Measurements from ENCODE around the gene SLU7. TPM values are rescaled to one million over a fixed set of nuclear protein-coding genes. Genes with fewer than 3 reads are reported as not detected.

SLU7 gene
- total and polyA plus RNA-seq, 9 of the 15 experiments (the other 6 are each of a cell fraction or from before 2014, with no cell fraction given): 42.1 to 65.7 (median 54.8) TPM

- no peak for TF ChIP-seq ZBED1 (IDR thresholded peaks at IDR 0.05)
- no peak for TF ChIP-seq HOXB6 (CRISPR knock-in tag; IDR thresholded peaks at IDR 0.05; ENCODE audit: borderline replicate concordance)
- TF ChIP-seq BDP1 (IDR thresholded peaks at IDR 0.05; ENCODE audit: insufficient read depth, insufficient read length): no peak
Observed at GRCh38 chr5:160456480-160457177, 37.7 kb upstream of the SLU7 start (continued).

GRCh38 chr5:160455600-160455999, 36.7 kb upstream of the SLU7 start:
- BruUV-seq (replicated peaks): no TSS peak
- Histone ChIP-seq H3K9ac (ENCODE audit: insufficient read depth in 1 of 2, low read depth in 2 of 2, low read length in 2 of 2) (no peak overlapping the region), H2AFZ (ENCODE audit: low read depth, low read length) (no peak overlapping the region), H3K27ac (ENCODE audit: extremely low read depth, low read depth, low read length) (no peak overlapping the region), H3K9me1 (ENCODE audit: control insufficient read depth, insufficient read depth, low read length) (no peaks in the 10 kb centered on the region), H3K4me2 (ENCODE audit: insufficient read depth, low read length) (no peak overlapping the region), H3K36me3 (ENCODE audit: control insufficient read depth, insufficient read depth, low read length) (no peaks in the 10 kb centered on the region), H3K79me2 (ENCODE audit: control insufficient read depth, insufficient read depth, low read length) (no peaks in the 10 kb centered on the region), H3K4me1 (replicated peaks in 1 of 2; ENCODE audit: control insufficient read depth in 2 of 2, insufficient read depth in 2 of 2, low read length in 2 of 2) (no peaks in the 10 kb centered on the region), H3K4me3 (no peak overlapping the region), H3K9me3 (replicated peaks; ENCODE audit: control insufficient read depth, insufficient read depth, low read depth, low read length) (no peaks in the 10 kb centered on the region), H4K20me1 (replicated peaks; ENCODE audit: control insufficient read depth, insufficient read depth, low read length) (no peaks in the 10 kb centered on the region), H3K27me3 (ENCODE audit: control insufficient read depth in 2 of 2, insufficient read depth in 2 of 2, low read length in 2 of 2) (no peaks in the 10 kb centered on the region)
- in situ Hi-C loops (cut with MboI) (no loop called here), intact Hi-C loops (cut with micrococcal nuclease) (no loop called here)
- TF ChIP-seq HLTF (IDR thresholded peaks at IDR 0.05) (no peak), BCL6 (CRISPR knock-in tag; IDR thresholded peaks at IDR 0.05) (no peak), PBX2 (CRISPR knock-in tag; IDR thresholded peaks at IDR 0.05; ENCODE audit: low read depth) (no peak), PBX2 (tag; conservative IDR thresholded peaks at IDR 0.05; ENCODE audit: low read depth) (no peak)
- ATAC-seq: no peak
- ChIA-PET POLR2A (no interaction called here), CTCF (ENCODE audit: low intra/inter-chr PET ratio) (no interaction called here)
- WGBS (ENCODE audit: insufficient coverage, low coverage, missing lambda C conversion rate): 0% methylated on average over 4 of the region's 4 CpGs
- no peak for FAIRE-seq
- no peak for DNase-seq (ENCODE audit: extremely low read depth in 1 of 4, low spot score in 3 of 4)
